Measurements from ENCODE around the gene MPPED1.

Gene MPPED1

DNA sequence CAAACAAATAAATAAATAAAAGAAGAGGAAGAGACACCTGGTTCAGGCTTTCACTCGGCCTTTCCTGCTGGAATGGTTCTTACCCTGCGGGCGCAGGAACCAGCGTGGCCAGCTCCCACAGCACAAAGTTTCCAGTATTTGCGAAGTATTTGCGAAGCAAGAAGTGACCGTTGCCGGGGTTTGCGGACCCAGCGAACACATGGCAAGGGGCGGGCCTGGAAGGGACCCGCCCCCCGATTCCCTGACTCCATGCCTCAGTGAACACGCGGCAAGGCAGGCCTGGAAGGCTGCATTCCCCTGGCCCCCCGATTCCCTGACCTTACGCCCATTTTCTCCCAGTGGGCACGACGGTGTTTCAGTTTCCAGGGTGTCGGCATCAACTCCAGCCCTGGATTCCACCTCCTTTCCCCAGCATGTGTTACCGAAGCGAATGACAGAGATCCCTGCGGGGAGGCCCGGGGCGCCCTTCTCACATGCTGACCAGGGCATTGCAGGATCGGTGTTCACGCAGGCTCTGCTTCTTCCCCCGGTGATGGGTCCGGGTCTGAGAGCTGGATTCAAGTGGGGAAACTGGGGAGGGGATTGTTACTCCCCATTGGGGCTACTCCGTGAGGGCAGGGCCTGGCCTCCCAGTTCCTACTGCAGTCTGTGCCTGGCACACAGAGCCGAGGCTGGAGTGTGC lies 102.8 kb downstream of the MPPED1 start:
- Histone ChIP-seq H3K9me2 (replicated peaks; ENCODE audit: low read depth, low read length) (no peaks in the 10 kb centered on the region), H3K79me2 (ENCODE audit: insufficient read depth, low read length) (no peaks in the 10 kb centered on the region), H3K4me2 (ENCODE audit: low read depth, low read length, poor library complexity, severe bottlenecking) (no peak overlapping the region), H3K36me3 (ENCODE audit: insufficient read depth, low read length) (no peaks in the 10 kb centered on the region), H4K20me1 (ENCODE audit: insufficient read depth, low read length, poor library complexity, severe bottlenecking) (no peaks in the 10 kb centered on the region), H3K27me3 (ENCODE audit: insufficient read depth, low read length, poor library complexity, severe bottlenecking) (no peaks in the 10 kb centered on the region), H3K4me3 (ENCODE audit: low read length, poor library complexity, severe bottlenecking) (no peak overlapping the region), H3F3A (ENCODE audit: low read depth) (no peaks in the 10 kb centered on the region), H3K9me3 (ENCODE audit: insufficient read depth, low read depth, low read length) (no peaks in the 10 kb centered on the region), H3K4me1 (ENCODE audit: insufficient read depth, low read length, poor library complexity, severe bottlenecking) (no peaks in the 10 kb centered on the region), H2AFZ (ENCODE audit: low read length) (no peak overlapping the region), H3K9ac (ENCODE audit: low read depth, low read length, poor library complexity, severe bottlenecking) (no peak overlapping the region)
- TF ChIP-seq, protein P1, sequence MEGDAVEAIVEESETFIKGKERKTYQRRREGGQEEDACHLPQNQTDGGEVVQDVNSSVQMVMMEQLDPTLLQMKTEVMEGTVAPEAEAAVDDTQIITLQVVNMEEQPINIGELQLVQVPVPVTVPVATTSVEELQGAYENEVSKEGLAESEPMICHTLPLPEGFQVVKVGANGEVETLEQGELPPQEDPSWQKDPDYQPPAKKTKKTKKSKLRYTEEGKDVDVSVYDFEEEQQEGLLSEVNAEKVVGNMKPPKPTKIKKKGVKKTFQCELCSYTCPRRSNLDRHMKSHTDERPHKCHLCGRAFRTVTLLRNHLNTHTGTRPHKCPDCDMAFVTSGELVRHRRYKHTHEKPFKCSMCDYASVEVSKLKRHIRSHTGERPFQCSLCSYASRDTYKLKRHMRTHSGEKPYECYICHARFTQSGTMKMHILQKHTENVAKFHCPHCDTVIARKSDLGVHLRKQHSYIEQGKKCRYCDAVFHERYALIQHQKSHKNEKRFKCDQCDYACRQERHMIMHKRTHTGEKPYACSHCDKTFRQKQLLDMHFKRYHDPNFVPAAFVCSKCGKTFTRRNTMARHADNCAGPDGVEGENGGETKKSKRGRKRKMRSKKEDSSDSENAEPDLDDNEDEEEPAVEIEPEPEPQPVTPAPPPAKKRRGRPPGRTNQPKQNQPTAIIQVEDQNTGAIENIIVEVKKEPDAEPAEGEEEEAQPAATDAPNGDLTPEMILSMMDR (conservative IDR thresholded peaks at IDR 0.05; ENCODE audit: low read length), result no peak
- no peak for TF ChIP-seq EZH2phosphoT487 (IDR thresholded peaks at IDR 0.05; ENCODE audit: borderline replicate concordance)

DNA sequence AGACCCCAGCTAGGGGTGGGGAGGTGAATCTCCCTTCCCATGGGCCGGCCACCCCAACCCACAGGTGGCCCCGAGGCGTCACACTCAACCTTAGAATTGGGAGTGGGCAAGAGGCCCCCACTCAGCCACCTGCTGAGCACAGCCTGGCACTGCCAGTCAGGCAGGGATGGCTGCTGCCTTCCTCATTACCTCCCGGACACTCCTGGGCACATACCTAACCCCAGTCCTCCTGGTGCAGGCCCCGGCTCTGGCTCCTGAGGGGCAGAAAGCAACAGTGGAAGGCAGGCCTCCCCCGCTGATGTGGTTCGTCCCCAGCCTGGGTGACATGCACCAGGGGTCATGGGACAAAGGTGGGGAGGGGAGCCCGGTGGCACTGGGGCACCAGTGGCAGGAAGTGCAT lies 103.6 kb downstream of the MPPED1 start:
- Histone ChIP-seq H3K4me3 (ENCODE audit: low read length, poor library complexity, severe bottlenecking) (no peak overlapping the region), H3K9me3 (ENCODE audit: insufficient read depth, low read depth, low read length) (no peaks in the 10 kb centered on the region), H3K27me3 (ENCODE audit: insufficient read depth, low read length, poor library complexity, severe bottlenecking) (no peaks in the 10 kb centered on the region), H3K9ac (ENCODE audit: low read depth, low read length, poor library complexity, severe bottlenecking) (no peak overlapping the region), H3K4me2 (ENCODE audit: low read depth, low read length, poor library complexity, severe bottlenecking) (no peak overlapping the region), H3K9me2 (replicated peaks; ENCODE audit: low read depth, low read length) (no peaks in the 10 kb centered on the region), H3K79me2 (ENCODE audit: insufficient read depth, low read length) (no peaks in the 10 kb centered on the region), H4K20me1 (ENCODE audit: insufficient read depth, low read length, poor library complexity, severe bottlenecking) (no peaks in the 10 kb centered on the region), H2AFZ (ENCODE audit: low read length) (no peak overlapping the region), H3F3A (ENCODE audit: low read depth) (no peaks in the 10 kb centered on the region), H3K4me1 (ENCODE audit: insufficient read depth, low read length, poor library complexity, severe bottlenecking) (no peaks in the 10 kb centered on the region), H3K36me3 (ENCODE audit: insufficient read depth, low read length) (no peaks in the 10 kb centered on the region)
- TF ChIP-seq, protein P1 (conservative IDR thresholded peaks at IDR 0.05; ENCODE audit: low read length), result no peak
- TF ChIP-seq EZH2phosphoT487 (IDR thresholded peaks at IDR 0.05; ENCODE audit: borderline replicate concordance), result no peak

DNA sequence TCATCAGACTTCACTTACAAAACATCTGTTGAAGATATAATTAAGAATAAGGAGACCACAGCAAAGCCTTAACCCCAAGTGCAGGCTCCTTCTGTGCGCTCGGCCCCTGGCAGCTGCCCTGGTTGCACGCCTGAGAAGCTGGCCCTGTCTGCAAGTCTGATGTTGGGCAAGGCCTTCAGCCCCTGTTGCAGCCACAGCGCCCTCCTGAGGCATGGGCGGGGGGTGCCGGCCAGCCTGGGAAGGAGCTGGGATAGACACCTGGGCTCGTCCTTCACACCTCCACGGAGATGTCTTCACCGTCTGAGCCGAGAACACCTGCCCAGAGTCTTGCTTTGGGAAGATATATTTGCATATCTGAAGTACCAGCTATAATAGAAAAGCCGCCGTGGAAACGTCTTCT lies 104.1 kb downstream of the MPPED1 start:
- H3K9ac ChIP-seq (ENCODE audit: low read depth, low read length, poor library complexity, severe bottlenecking), result no peak overlapping the region
- H3K27me3 ChIP-seq (ENCODE audit: insufficient read depth, low read length, poor library complexity, severe bottlenecking), result no peaks in the 10 kb centered on the region
- no peaks in the 10 kb centered on the region for H3K36me3 ChIP-seq (ENCODE audit: insufficient read depth, low read length)
- no peak overlapping the region for H3K4me3 ChIP-seq (ENCODE audit: low read length, poor library complexity, severe bottlenecking)
- no peaks in the 10 kb centered on the region for H3F3A ChIP-seq (ENCODE audit: low read depth)
- H4K20me1 ChIP-seq (ENCODE audit: insufficient read depth, low read length, poor library complexity, severe bottlenecking), result no peaks in the 10 kb centered on the region
- no peak overlapping the region for H2AFZ ChIP-seq (ENCODE audit: low read length)
- no peaks in the 10 kb centered on the region for H3K9me2 ChIP-seq (replicated peaks; ENCODE audit: low read depth, low read length)
- H3K4me1 ChIP-seq (ENCODE audit: insufficient read depth, low read length, poor library complexity, severe bottlenecking), result no peaks in the 10 kb centered on the region
- TF ChIP-seq, protein P1 (conservative IDR thresholded peaks at IDR 0.05; ENCODE audit: low read length), result no peak
- no peak for TF ChIP-seq EZH2phosphoT487 (IDR thresholded peaks at IDR 0.05; ENCODE audit: borderline replicate concordance)
- H3K79me2 ChIP-seq (ENCODE audit: insufficient read depth, low read length), result no peaks in the 10 kb centered on the region
- no peaks in the 10 kb centered on the region for H3K9me3 ChIP-seq (ENCODE audit: insufficient read depth, low read depth, low read length)
- H3K4me2 ChIP-seq (ENCODE audit: low read depth, low read length, poor library complexity, severe bottlenecking), result no peak overlapping the region

All from Loucy (cell line).